ENCODE results near the gene SETD2.

Gene SETD2

GRCh38 chr3:47006145-47006651 is 157.7 kb downstream of the SETD2 start:
- Histone ChIP-seq H4K20me1 (ENCODE audit: insufficient read depth, low read length) (no peaks in the 10 kb centered on the region), H3K79me2 (ENCODE audit: low read length) (no peaks in the 10 kb centered on the region), H3K27ac (ENCODE audit: low read length) (no peak overlapping the region), H3K27me3 (ENCODE audit: low read depth, low read length) (no peaks in the 10 kb centered on the region), H3K4me1 (ENCODE audit: low read length) (no peaks in the 10 kb centered on the region), H3K36me3 (replicated peaks; ENCODE audit: low read depth, low read length) (peaks cover 75% of the 10 kb centered on the region), H3K4me3 (ENCODE audit: low read length) (no peak overlapping the region), H3K9me3 (ENCODE audit: insufficient read depth, low read length) (no peaks in the 10 kb centered on the region), H3K9ac (ENCODE audit: low read length) (no peak overlapping the region), H2AFZ (ENCODE audit: low read depth, low read length) (no peak overlapping the region), H3K4me2 (ENCODE audit: low read length) (no peak overlapping the region)
- TF ChIP-seq EZH2phosphoT487 (IDR thresholded peaks at IDR 0.05; ENCODE audit: low read depth) = no peak
- no peak for TF ChIP-seq CTCF (IDR thresholded peaks at IDR 0.05; ENCODE audit: low read depth, low read length)

- Histone ChIP-seq H3K4me2 (ENCODE audit: low read length) (no peak overlapping the region), H2AFZ (ENCODE audit: low read depth, low read length) (no peak overlapping the region), H3K27me3 (ENCODE audit: low read depth, low read length) (no peaks in the 10 kb centered on the region), H4K20me1 (ENCODE audit: insufficient read depth, low read length) (no peaks in the 10 kb centered on the region), H3K9me3 (ENCODE audit: insufficient read depth, low read length) (no peaks in the 10 kb centered on the region), H3K27ac (ENCODE audit: low read length) (no peak overlapping the region), H3K79me2 (ENCODE audit: low read length) (no peaks in the 10 kb centered on the region), H3K36me3 (replicated peaks; ENCODE audit: low read depth, low read length) (peaks cover 79% of the 10 kb centered on the region), H3K4me3 (ENCODE audit: low read length) (no peak overlapping the region), H3K9ac (ENCODE audit: low read length) (no peak overlapping the region), H3K4me1 (ENCODE audit: low read length) (no peaks in the 10 kb centered on the region)
- TF ChIP-seq EZH2phosphoT487 (IDR thresholded peaks at IDR 0.05; ENCODE audit: low read depth) (no peak), CTCF (IDR thresholded peaks at IDR 0.05; ENCODE audit: low read depth, low read length) (no peak)
Measured at GRCh38 chr3:47005212-47006144, 158.4 kb downstream of the SETD2 start.

- Histone ChIP-seq H3K27ac (ENCODE audit: low read length) (no peak overlapping the region), H3K4me2 (ENCODE audit: low read length) (no peak overlapping the region), H3K9ac (ENCODE audit: low read length) (no peak overlapping the region), H3K4me3 (ENCODE audit: low read length) (no peak overlapping the region), H4K20me1 (ENCODE audit: insufficient read depth, low read length) (no peaks in the 10 kb centered on the region), H3K9me3 (ENCODE audit: insufficient read depth, low read length) (no peaks in the 10 kb centered on the region), H3K4me1 (ENCODE audit: low read length) (no peaks in the 10 kb centered on the region), H3K79me2 (ENCODE audit: low read length) (no peaks in the 10 kb centered on the region), H3K27me3 (ENCODE audit: low read depth, low read length) (no peaks in the 10 kb centered on the region), H3K36me3 (replicated peaks; ENCODE audit: low read depth, low read length) (peaks cover 79% of the 10 kb centered on the region), H2AFZ (ENCODE audit: low read depth, low read length) (no peak overlapping the region)
- TF ChIP-seq CTCF (IDR thresholded peaks at IDR 0.05; ENCODE audit: low read depth, low read length) = no peak
- TF ChIP-seq EZH2phosphoT487 (IDR thresholded peaks at IDR 0.05; ENCODE audit: low read depth) = no peak
Measured at GRCh38 chr3:47004369-47005211, 159.3 kb downstream of the SETD2 start.
